Liver (tissue), 9 donors: ENCODE data around the gene CACNA2D1. TPM values are rescaled to one million over a fixed set of nuclear protein-coding genes. Genes with fewer than 3 reads are reported as not detected.

Experiments used
- DNase-seq: peaks from one replicate; pipeline ENCODE4 v3.0.0-alpha.2; 2017; ENCODE audit warnings: low spot score
- H3K27ac ChIP-seq, 2 donors: one replicate each; pipeline ENCODE4 v1.7.0; 2013; ENCODE audit warnings: inconsistent platforms in 2 of 2, low read length in 2 of 2, control low read depth in 1 of 2, low read depth in 1 of 2, mild to moderate bottlenecking in 1 of 2
- H3K27me3 ChIP-seq, 4 donors: one replicate each; pipeline versions ENCODE4 v1.6.1 to v1.7.0; 2013; ENCODE audit warnings: low read length in 3 of 4, inconsistent platforms in 1 of 4, mild to moderate bottlenecking in 1 of 4, moderate library complexity in 1 of 4; ENCODE audit not compliant: control insufficient read depth in 4 of 4, insufficient read depth in 4 of 4
- H3K36me3 ChIP-seq, 4 donors: one replicate each; pipeline versions ENCODE4 v1.6.1 to v1.7.0; 2013; ENCODE audit warnings: low read length in 3 of 4, mild to moderate bottlenecking in 3 of 4, low read depth in 1 of 4, moderate library complexity in 1 of 4; ENCODE audit not compliant: control insufficient read depth in 4 of 4, insufficient read depth in 3 of 4
- H3K4me1 ChIP-seq, 4 donors: one replicate each; pipeline versions ENCODE4 v1.6.1 to v1.7.0; 2013; ENCODE audit warnings: low read length in 3 of 4, mild to moderate bottlenecking in 3 of 4, moderate library complexity in 1 of 4; ENCODE audit not compliant: control insufficient read depth in 4 of 4, insufficient read depth in 4 of 4
- H3K4me3 ChIP-seq, 3 donors: one replicate each; pipeline versions ENCODE4 v1.6.1 to v1.7.0; 2013; ENCODE audit warnings: low read length in 3 of 3, control low read depth in 1 of 3, low read depth in 1 of 3, mild to moderate bottlenecking in 1 of 3
- H3K9ac ChIP-seq, 2 donors: one replicate each; pipeline ENCODE4 v1.7.0; 2013; ENCODE audit warnings: low read length in 2 of 2, mild to moderate bottlenecking in 2 of 2, moderate library complexity in 2 of 2, control low read depth in 1 of 2, low read depth in 1 of 2
- H3K9me3 ChIP-seq, 4 donors: one replicate each; pipeline versions ENCODE4 v1.6.1 to v1.7.0; 2013; ENCODE audit warnings: low read length in 3 of 4; ENCODE audit not compliant: control insufficient read depth in 4 of 4
- CTCF ChIP-seq: fragments of 150-350 bp; IDR thresholded peaks from 2 replicates; pipeline ENCODE4 v1.5.1; 2017; ENCODE audit warnings: improper control_type of control experiment, low read depth, low read length; ENCODE audit not compliant: missing input control
- EGR1 ChIP-seq, 2 donors: IDR thresholded peaks; 2 replicates each; pipeline ENCODE4 v1.6.1; 2016 to 2018; ENCODE audit warnings: antibody characterized with exemption in 2 of 2, low read depth in 2 of 2
- FOXA1 ChIP-seq: IDR thresholded peaks from 2 replicates; pipeline ENCODE4 v1.6.1; 2016; ENCODE audit warnings: antibody characterized with exemption
- FOXA2 ChIP-seq: IDR thresholded peaks from 2 replicates; pipeline ENCODE4 v1.6.1; 2016; ENCODE audit warnings: antibody characterized with exemption
- GABPA ChIP-seq, 2 donors: IDR thresholded peaks in 1 of 2; conservative IDR thresholded peaks in 1 of 2; 2 replicates each; pipeline ENCODE4 v1.6.1; 2016; ENCODE audit warnings: antibody characterized with exemption in 2 of 2, mild to moderate bottlenecking in 1 of 2, moderate library complexity in 1 of 2
- HNF4A ChIP-seq, 2 donors: conservative IDR thresholded peaks; 2 replicates each; pipeline ENCODE4 v1.6.1; 2016; ENCODE audit warnings: antibody characterized with exemption in 2 of 2, mild to moderate bottlenecking in 2 of 2
- HNF4G ChIP-seq: IDR thresholded peaks from 2 replicates; pipeline ENCODE4 v1.6.1; 2016; ENCODE audit warnings: antibody characterized with exemption
- JUND ChIP-seq, 2 donors: IDR thresholded peaks; 2 replicates each; pipeline ENCODE4 v1.6.1; 2016; ENCODE audit warnings: antibody characterized with exemption in 2 of 2
- MAX ChIP-seq: IDR thresholded peaks from 2 replicates; pipeline ENCODE4 v1.6.1; 2016; ENCODE audit warnings: antibody characterized with exemption
- NR2F2 ChIP-seq: IDR thresholded peaks from 2 replicates; pipeline ENCODE4 v1.6.1; 2016; ENCODE audit warnings: antibody characterized with exemption
- RAD21 ChIP-seq, 2 donors: IDR thresholded peaks; 2 replicates each; pipeline ENCODE4 v1.6.1; 2016; ENCODE audit warnings: antibody characterized with exemption in 2 of 2, mild to moderate bottlenecking in 2 of 2
- REST ChIP-seq: IDR thresholded peaks from 2 replicates; pipeline ENCODE4 v1.6.1; 2016; ENCODE audit warnings: antibody characterized with exemption, mild to moderate bottlenecking
- RXRA ChIP-seq, 2 donors: IDR thresholded peaks; 2 replicates each; pipeline ENCODE4 v1.6.1; 2017 to 2018; ENCODE audit warnings: antibody characterized with exemption in 2 of 2, mild to moderate bottlenecking in 1 of 2
- TAF1 ChIP-seq: conservative IDR thresholded peaks from 2 replicates; pipeline ENCODE4 v1.6.1; 2016; ENCODE audit warnings: antibody characterized with exemption, mild to moderate bottlenecking
- YY1 ChIP-seq: IDR thresholded peaks from 2 replicates; pipeline ENCODE4 v1.6.1; 2016; ENCODE audit warnings: antibody characterized with exemption, mild to moderate bottlenecking
- WGBS: extraction: QIAGEN DNeasy Blood & Tissue Kit; methylation state at CpG from one replicate; pipeline ENCODE4 v1.1.7; 2013; 5-methylcytosine and 5-hydroxymethylcytosine counted together
- polyA plus RNA-seq, 2 donors: library from polyadenylated mRNA; stranded (reverse) in 1 of 2; unstranded in 1 of 2; fragments of 200-250 nt in 1 of 2; fragments of >200 nt in 1 of 2; fragmentation: Nextera tagmentation in 1 of 2; extraction: Ambion mirVana in 1 of 2; gene quantifications; one replicate each; pipeline versions ENCODE4 v1.2.1 to v1.2.3, GENCODE V29; 2013 to 2015
- total RNA-seq, 2 donors: library from RNA; depleted of rRNA; stranded (reverse); fragments of >200 nt; gene quantifications; one replicate each; pipeline ENCODE4 v1.2.3, GENCODE V29; 2014
- donor health status: healthy.
- donor health status: healthy.
- donor health status: healthy.
- donor health status: healthy.
- donor health status: healthy.

CACNA2D1 gene
- total and polyA plus RNA-seq, 4 donors = 0.42 to 2.3 (median 0.94) TPM

- Histone ChIP-seq H3K27ac (no peak overlapping the region), H3K4me3 (no peak overlapping the region), H3K4me1 (no peaks in the 10 kb centered on the region), H3K9me3 (no peaks in the 10 kb centered on the region), H3K27me3 (peaks cover 0 to 3% (median 0%) of the 10 kb centered on the region in 4 donors), H3K9ac (no peak overlapping the region), H3K36me3 (no peaks in the 10 kb centered on the region)
- TF ChIP-seq RXRA (IDR thresholded peaks at IDR 0.05) (no peak), TAF1 (no peak), FOXA2 (no peak), GABPA (IDR thresholded peaks at IDR 0.05 in 1 of 2, conservative IDR thresholded peaks at IDR 0.05 in 1 of 2) (no peak), FOXA1 (no peak), YY1 (no peak), HNF4A (conservative IDR thresholded peaks at IDR 0.05) (no peak), EGR1 (IDR thresholded peaks at IDR 0.05; ENCODE audit: low read depth in 2 of 2) (no peak), NR2F2 (no peak), MAX (no peak), RAD21 (IDR thresholded peaks at IDR 0.05) (no peak), CTCF (no peak)
- DNase-seq = no peak
- 36% methylated on average over 2 of the region's 2 CpGs for WGBS
Observed at GRCh38 chr7:82477733-82478515, 34.3 kb upstream of the CACNA2D1 start.

- H3K4me1 ChIP-seq = no peaks in the 10 kb centered on the region
- H3K27ac ChIP-seq = no peak overlapping the region
- H3K9me3 ChIP-seq = no peaks in the 10 kb centered on the region
- H3K36me3 ChIP-seq = no peaks in the 10 kb centered on the region
- peaks cover 0 to 3% (median 0%) of the 10 kb centered on the region in 4 donors for H3K27me3 ChIP-seq
- 89% methylated on average over 9 of the region's 9 CpGs for WGBS
- no peak overlapping the region for H3K4me3 ChIP-seq
- no peak for DNase-seq
- no peak for TF ChIP-seq TAF1
- no peak for TF ChIP-seq HNF4G
- TF ChIP-seq JUND (IDR thresholded peaks at IDR 0.05) = no peak
- no peak for TF ChIP-seq CTCF
- no peak for TF ChIP-seq HNF4A (conservative IDR thresholded peaks at IDR 0.05)
- TF ChIP-seq RXRA (IDR thresholded peaks at IDR 0.05) = no peak
- TF ChIP-seq REST = no peak
- no peak for TF ChIP-seq FOXA1
- no peak overlapping the region for H3K9ac ChIP-seq
Observed at GRCh38 chr7:82472966-82473365, 29.4 kb upstream of the CACNA2D1 start.
